ENCODE results near the gene PLPP6. TPM values are rescaled to one million over a fixed set of nuclear protein-coding genes. Genes with fewer than 3 reads are reported as not detected.

Gene PLPP6
- total RNA-seq, 1 donor from 2014 or later = 2.3 TPM

Other genes starting within 250 kb of the PLPP6 start
- 3.2 TPM for gene SLC1A1, start 171.8 kb upstream of the PLPP6 start, total RNA-seq
- gene SPATA6L, start 4.2 kb downstream of the PLPP6 start, total RNA-seq = 0.38 TPM
- 42.1 TPM for gene CDC37L1, start 17.3 kb downstream of the PLPP6 start, total RNA-seq
- 198 TPM for gene AK3, start 78.9 kb downstream of the PLPP6 start, total RNA-seq
- 5.0 TPM for gene RCL1, start 130.7 kb downstream of the PLPP6 start, total RNA-seq

All from Right ventricle myocardium inferior (tissue), 1 donor.